Measurements from ENCODE around the gene KRI1.

DNA sequence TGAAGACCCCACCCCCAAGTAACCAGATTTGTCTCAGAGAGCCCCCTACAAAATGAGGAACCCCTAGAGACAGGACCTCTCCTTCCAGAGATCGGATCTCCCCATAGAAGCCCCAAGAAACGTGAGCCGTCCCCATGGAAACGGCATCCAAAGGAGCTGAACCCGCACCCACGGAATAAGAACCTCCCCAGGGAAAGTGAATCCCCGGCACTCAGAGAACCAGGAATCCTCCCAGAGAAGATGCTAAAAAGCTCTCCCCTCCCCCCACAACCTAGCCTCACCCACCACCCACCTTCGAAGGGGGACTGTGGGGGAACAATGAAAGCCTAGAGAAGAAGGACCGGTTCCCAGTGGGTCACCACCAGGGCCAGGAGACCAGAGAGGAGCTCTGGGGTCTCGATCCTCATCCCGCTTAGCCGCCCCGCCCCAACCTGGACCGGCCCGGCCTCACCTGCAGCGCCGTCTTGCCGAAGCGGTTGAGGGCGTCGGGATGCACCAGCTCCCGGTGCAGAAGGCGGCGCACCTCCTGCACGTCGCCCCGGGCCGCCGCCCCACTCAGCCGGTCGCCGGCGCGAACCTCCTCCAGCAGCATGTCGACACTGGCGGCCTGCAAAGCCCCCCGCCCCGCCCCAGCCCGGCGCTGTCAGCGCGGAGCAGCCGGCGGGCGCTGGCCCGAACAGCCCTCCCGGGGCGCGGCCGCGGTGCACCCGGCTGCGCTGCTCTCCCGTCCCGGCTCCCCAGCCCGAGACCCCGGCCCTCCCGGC lies 2.4 kb upstream of the KRI1 start:
- TF ChIP-seq, protein P1, sequence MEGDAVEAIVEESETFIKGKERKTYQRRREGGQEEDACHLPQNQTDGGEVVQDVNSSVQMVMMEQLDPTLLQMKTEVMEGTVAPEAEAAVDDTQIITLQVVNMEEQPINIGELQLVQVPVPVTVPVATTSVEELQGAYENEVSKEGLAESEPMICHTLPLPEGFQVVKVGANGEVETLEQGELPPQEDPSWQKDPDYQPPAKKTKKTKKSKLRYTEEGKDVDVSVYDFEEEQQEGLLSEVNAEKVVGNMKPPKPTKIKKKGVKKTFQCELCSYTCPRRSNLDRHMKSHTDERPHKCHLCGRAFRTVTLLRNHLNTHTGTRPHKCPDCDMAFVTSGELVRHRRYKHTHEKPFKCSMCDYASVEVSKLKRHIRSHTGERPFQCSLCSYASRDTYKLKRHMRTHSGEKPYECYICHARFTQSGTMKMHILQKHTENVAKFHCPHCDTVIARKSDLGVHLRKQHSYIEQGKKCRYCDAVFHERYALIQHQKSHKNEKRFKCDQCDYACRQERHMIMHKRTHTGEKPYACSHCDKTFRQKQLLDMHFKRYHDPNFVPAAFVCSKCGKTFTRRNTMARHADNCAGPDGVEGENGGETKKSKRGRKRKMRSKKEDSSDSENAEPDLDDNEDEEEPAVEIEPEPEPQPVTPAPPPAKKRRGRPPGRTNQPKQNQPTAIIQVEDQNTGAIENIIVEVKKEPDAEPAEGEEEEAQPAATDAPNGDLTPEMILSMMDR (IDR thresholded peaks at IDR 0.05), result no peak
- no peak for TF ChIP-seq POLR2A (IDR thresholded peaks at IDR 0.05)
- no peak for TF ChIP-seq EP300 (IDR thresholded peaks at IDR 0.05)
